ENCODE results near the gene CDH23.

- TF ChIP-seq HDGF (IDR thresholded peaks at IDR 0.05; ENCODE audit: borderline replicate concordance) = no peak
- no peak for TF ChIP-seq ARNT (IDR thresholded peaks at IDR 0.05)
- no peak for TF ChIP-seq BHLHE40 (IDR thresholded peaks at IDR 0.05; ENCODE audit: borderline replicate concordance)
- no peak for TF ChIP-seq SP1 (IDR thresholded peaks at IDR 0.05)
- TF ChIP-seq PKNOX1 (IDR thresholded peaks at IDR 0.05) = no peak
- TF ChIP-seq ZNF384 (IDR thresholded peaks at IDR 0.05) = no peak
- no peak for TF ChIP-seq FOXM1 (IDR thresholded peaks at IDR 0.05; ENCODE audit: borderline replicate concordance)
- TF ChIP-seq LEF1 (IDR thresholded peaks at IDR 0.05; ENCODE audit: borderline replicate concordance) = no peak
- TF ChIP-seq L3MBTL2 (conservative IDR thresholded peaks at IDR 0.05) = no peak
- no peak for TF ChIP-seq FOXK2 (IDR thresholded peaks at IDR 0.05)
- TF ChIP-seq ELF4 (IDR thresholded peaks at IDR 0.05) = no peak
- TF ChIP-seq CTBP1 (IDR thresholded peaks at IDR 0.05; ENCODE audit: borderline replicate concordance) = no peak
These were observed 237.2 kb downstream of the CDH23 start for GRCh38 chr10:71633920-71634319.

Data from HEK293T (cell line).